HG02588 (cell line): ENCODE data around the gene NIM1K.
"Not testable (repeated sequence)": the region's sequence is repeated elsewhere in the genome, so short reads cannot be mapped to it uniquely, and the experiment has no call there.

Source experiments
- ATAC-seq: cut with Tn5 transposase; IDR thresholded peaks from one replicate; pipeline ENCODE4 v1.9.1; 2021; ENCODE audit warnings: mild to moderate bottlenecking, moderate library complexity; ENCODE audit not compliant: unreplicated experiment

Gene NIM1K

DNA sequence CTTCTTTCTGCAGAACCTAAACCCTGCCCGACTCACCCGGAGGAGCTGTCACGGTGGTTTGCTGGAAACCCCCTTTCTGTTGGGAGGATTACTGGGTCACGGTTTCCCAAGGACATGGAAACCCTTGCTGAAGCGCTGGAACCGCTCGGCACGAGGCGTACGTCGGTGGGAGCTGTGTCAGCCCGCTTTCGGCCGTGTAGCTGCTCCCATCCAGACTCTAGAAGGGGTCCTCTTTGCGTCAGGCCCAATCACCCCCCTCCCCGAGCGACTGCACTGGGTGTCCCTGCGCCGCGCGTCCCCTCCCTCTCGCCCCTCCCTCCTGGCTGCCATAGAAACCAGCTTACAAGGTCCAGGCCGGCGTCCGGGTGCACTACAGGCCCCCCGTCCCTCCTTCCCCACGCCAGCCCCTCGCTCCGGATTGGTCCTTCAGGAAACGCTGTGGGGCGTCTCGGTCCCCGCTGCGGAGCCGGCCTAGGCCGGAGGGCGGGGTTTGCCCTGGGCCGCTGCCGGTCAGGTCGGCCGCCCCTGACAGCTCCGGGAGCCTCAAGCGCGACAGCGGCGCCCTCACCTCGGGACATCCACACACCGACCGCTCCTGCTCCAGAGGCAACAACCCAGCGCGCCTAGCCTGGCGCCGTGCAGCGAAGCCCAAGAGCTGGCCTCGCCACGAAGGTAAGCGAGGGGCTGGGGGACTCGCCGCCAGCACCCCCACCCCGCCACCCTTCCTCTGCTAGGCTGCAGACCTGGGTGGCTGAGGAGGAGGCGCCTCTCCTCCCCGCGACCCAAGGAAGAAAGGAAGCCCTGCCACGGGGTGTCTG, at the start of gene NIM1K:
TSS of gene NIM1K (plus strand) at position 486 of the 818 bp plus-strand sequence. CDS start 53,551 bp downstream, outside the sequence.
- peak; percentile 84 for ATAC-seq

- no peak for ATAC-seq
These were observed 47.0 kb upstream of the NIM1K start for GRCh38 chr5:43145071-43145470.

- no peak for ATAC-seq
These were observed 45.1 kb upstream of the NIM1K start for GRCh38 chr5:43146958-43147357.

- ATAC-seq = no peak
These were observed 43.6 kb upstream of the NIM1K start for GRCh38 chr5:43148417-43148816.

DNA sequence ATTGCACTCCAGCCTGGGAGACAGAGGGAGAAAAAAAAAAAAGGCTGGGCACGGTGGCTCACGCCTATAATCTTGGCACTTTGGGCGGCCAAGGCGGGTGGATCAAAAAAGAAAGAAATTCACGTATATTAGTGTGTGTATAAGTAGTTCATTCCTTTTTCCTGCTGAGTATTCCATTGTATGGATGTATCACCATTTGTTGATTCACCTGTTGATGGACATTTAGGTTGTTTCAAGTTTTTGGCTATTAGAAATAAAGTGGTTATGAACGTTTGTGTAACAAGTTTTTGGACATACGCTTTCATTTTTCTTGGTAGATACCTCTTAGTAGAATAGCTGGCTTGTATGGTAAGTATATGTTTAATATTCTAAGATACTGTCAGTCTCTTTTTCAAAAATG, 42.8 kb upstream of the NIM1K start:
- no peak for ATAC-seq

- ATAC-seq = no peak
These were observed 42.0 kb upstream of the NIM1K start for GRCh38 chr5:43150075-43150474.

- no peak for ATAC-seq
These were observed 41.3 kb upstream of the NIM1K start for GRCh38 chr5:43150748-43151147.

GRCh38 chr5:43152946-43153345, 39.1 kb upstream of the NIM1K start:
- ATAC-seq = no peak

- ATAC-seq = no peak
These were observed 37.6 kb upstream of the NIM1K start for GRCh38 chr5:43154469-43154868.

DNA sequence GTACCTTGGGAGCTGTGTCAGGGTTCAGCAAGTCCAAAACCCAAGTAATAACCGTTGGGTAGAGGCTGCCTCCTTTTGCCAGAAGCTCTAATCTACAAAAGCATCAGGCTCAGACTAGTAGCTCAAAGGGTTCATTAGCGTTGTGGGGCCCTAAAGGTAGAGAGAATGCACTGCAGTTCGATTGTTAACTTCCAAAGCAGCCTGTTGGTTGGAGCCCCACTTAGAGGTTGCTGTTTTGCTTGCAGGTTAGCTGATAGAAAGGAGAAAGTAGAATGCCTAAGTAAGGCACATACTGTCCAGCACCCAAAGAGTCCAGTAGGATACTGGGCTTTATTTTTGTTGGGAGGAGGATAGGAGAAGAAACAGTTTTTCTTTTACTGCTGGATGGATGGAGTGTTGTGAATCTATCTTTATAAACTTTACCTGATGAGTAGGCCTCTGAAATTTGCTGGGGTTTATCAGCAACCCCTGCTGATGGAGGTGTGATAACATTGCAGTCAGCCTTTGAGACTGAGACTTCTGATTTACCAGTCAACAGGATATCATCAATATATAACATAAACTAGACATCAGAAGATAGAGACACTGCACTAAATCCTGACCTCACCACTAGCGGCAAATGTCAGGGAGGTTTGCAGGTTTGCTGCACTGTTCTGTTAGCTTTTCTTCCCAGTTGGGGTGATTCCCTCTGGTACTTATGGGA, 36.5 kb upstream of the NIM1K start:
- ATAC-seq = no peak

- no peak for ATAC-seq
These were observed 35.6 kb upstream of the NIM1K start for GRCh38 chr5:43156388-43156787.

DNA sequence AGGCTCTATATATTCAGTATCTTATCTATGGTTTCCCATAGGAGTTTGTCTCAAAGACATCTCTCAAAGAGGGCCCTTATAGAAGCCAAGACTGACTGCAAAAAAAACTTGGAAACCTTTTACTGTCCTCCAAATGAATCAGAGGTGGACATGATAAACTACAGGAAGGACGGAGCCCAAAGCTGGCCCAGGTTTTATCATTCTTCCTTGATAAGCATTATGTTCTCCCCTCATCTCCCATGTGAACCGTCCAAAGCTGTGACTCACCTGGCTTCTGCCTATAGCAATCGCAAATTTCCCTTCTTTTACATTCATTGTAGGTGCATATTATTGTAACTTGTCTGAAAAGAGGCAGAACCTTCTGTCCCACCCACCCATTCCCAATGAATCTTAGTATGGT, 35.0 kb upstream of the NIM1K start:
- no peak for ATAC-seq

DNA sequence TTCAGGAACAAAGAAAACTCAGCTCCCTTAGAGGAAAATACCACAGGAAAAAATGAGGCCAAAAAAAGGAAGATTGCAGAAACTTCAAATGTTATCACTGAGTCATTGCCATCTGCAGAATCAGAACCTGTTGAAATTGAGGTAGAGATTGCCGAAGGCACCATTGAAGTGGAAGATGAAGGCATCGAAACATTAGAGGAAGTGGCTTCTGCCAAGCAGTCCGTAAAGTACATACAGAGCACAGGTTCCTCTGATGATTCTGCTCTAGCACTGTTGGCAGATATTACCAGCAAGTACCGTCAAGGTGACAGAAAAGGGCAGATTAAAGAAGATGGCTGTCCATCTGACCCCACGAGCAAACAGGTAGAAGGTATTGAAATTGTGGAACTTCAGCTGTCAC, 30.8 kb upstream of the NIM1K start:
- no peak for ATAC-seq

- not testable (repeated sequence) for ATAC-seq
These were observed 27.2 kb upstream of the NIM1K start for GRCh38 chr5:43164801-43165200.

DNA sequence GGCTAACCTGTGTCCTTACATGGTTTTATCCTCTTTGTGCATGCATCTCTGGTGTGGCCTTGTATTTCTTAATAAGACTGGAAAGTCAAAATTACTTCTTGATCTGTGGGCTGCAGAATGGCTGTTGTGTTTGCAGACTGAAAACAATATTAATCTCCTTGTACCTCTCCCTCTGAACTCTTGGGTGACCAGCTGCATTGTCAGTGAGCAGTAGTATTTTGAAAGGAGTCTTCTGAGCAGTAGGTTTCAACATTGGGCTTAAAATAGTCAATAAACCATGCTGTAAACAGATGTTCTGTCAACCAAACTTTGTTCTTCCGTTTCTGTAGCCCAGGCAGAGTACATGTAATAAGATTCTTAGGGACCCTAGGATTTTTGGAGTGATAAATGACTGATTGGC, 26.7 kb upstream of the NIM1K start:
- ATAC-seq = no peak

- ATAC-seq = no peak
These were observed 23.9 kb upstream of the NIM1K start for GRCh38 chr5:43168175-43168574.

GRCh38 chr5:43171451-43171850, 20.6 kb upstream of the NIM1K start:
- ATAC-seq = no peak

DNA sequence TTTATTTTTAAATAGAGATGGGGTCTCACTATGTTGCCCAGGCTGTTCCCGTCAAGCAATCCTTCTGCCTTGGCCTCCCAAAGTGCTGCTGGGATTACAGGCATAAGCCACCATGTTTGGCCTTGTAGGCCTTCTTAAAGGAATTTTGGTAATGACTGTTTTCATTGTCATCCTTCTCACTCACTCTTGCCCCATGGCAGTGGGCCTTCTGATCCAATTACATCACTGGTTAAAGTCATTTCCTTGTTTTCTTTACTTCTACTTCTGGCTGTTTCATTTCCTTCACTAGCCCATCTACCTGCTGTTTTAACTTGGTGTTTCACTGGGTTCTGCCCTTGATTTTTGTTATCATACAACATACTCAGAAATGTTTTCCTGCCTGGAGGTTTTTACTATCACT, 20.1 kb upstream of the NIM1K start:
- ATAC-seq = no peak

DNA sequence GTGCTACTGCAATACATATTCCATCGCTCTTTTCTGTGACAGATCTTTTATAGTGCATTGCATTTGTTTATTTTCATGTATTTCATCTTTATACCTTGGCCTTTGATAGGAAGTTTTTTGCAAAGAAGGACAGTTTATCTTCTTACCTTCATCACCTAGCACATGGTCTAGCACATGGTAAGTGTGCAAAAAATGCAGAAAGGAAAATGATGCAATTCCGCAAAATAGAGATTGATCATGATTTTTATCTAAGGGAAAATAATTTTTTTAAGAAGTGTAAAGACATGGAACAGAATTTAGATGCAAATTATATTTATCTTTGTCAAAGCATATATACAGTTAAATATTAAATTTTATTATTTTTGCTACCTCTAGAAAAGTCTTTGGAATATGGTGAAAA, 19.2 kb upstream of the NIM1K start:
- ATAC-seq = no peak

GRCh38 chr5:43174586-43174985, 17.4 kb upstream of the NIM1K start:
- no peak for ATAC-seq

DNA sequence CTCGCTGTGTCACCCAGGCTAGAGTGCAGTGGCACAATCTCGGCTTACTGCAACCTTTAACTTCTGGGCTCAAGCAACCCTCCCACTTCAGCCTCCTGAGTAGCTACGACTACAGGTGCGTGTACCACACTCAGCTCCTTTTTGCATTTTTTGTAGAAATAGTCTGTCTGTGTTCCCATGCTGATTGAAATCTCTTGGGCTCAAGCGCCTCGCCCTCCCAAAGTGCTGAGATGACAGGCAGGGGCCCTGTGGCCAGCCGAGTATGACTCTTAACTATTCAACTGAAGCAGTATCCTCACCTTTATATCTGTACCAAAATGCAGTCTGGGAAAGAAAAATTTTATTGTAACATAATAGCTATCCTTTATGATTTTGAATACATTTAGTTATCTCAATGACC, 12.2 kb upstream of the NIM1K start:
- ATAC-seq = no peak

DNA sequence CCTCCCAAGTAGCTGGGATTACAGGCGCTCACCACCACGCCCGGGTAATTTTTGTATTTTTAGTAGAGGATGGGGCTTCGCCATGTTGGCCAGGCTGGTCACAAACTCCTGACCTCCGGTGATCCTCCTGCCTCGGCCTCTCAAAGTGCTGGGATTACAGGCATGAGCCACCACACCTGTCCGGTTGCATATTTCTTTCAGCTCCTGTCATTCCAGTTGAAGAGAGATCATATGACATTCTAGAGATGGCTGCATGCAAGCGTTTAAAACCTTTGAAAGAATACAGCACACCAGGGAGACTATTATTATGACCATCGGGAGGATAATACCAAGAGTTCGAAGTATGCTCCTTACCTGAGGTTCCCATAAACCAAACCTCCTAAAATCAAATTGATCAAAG, 9.6 kb upstream of the NIM1K start:
- no peak for ATAC-seq
